Hepatic stellate cell (primary cell): ENCODE results near the gene STXBP6.
"Not testable (repeated sequence)": the region's sequence is repeated elsewhere in the genome, so short reads cannot be mapped to it uniquely, and the experiment has no call there.

Experiments used
- DNase-seq: peaks from one replicate; pipeline ENCODE4 v3.0.0; 2011; ENCODE audit warnings: low spot score

Gene STXBP6

GRCh38 chr14:24801024-24801423, 248.9 kb downstream of the STXBP6 start:
- no peak for DNase-seq

GRCh38 chr14:24798911-24799462, 251.0 kb downstream of the STXBP6 start:
- no peak for DNase-seq

GRCh38 chr14:24795406-24795805, 254.5 kb downstream of the STXBP6 start:
- DNase-seq, result no peak

- DNase-seq, result no peak
Measured at GRCh38 chr14:24794644-24795305, 255.2 kb downstream of the STXBP6 start.

- DNase-seq, result no peak
Measured at GRCh38 chr14:24790196-24790595, 259.8 kb downstream of the STXBP6 start.

GRCh38 chr14:24789378-24789884, 260.5 kb downstream of the STXBP6 start:
- DNase-seq, result no peak

GRCh38 chr14:24785698-24786097, 264.2 kb downstream of the STXBP6 start:
- no peak for DNase-seq

- no peak for DNase-seq
Measured at GRCh38 chr14:24784981-24785380, 265.0 kb downstream of the STXBP6 start.

GRCh38 chr14:24783791-24784190, 266.2 kb downstream of the STXBP6 start:
- no peak for DNase-seq

GRCh38 chr14:24780281-24780680, 269.7 kb downstream of the STXBP6 start:
- DNase-seq, result no peak

GRCh38 chr14:24777678-24778077, 272.3 kb downstream of the STXBP6 start:
- no peak for DNase-seq

- DNase-seq, result no peak
Measured at GRCh38 chr14:24775950-24776349, 274.0 kb downstream of the STXBP6 start.

- DNase-seq, result no peak
Measured at GRCh38 chr14:24774187-24774915, 275.6 kb downstream of the STXBP6 start.

GRCh38 chr14:24773564-24773963, 276.4 kb downstream of the STXBP6 start:
- not testable (repeated sequence) for DNase-seq

- DNase-seq, result no peak
Measured at GRCh38 chr14:24766434-24766833, 283.5 kb downstream of the STXBP6 start.

GRCh38 chr14:24761141-24761540, 288.8 kb downstream of the STXBP6 start:
- DNase-seq, result no peak
